Chondrocyte (in vitro differentiated cells): ENCODE measurements around the gene PAFAH2. TPM values are rescaled to one million over a fixed set of nuclear protein-coding genes. Genes with fewer than 3 reads are reported as not detected.
A peak's percentile ranks its signal among the peaks of the same experiment; 100 is the strongest.

Source experiments
- DNase-seq: peaks from one replicate; pipeline ENCODE4 v3.0.0; 2021; ENCODE audit warnings: mixed read lengths, low spot score
- H3K27ac Mint-ChIP-seq: one replicate; pipeline ENCODE4 v1.8.0; 2021; ENCODE audit warnings: mild to moderate bottlenecking, moderate library complexity, mixed read lengths; ENCODE audit not compliant: unreplicated experiment
- H3K27me3 Mint-ChIP-seq: 2 replicates; pipeline ENCODE4 v1.8.0; 2021; ENCODE audit warnings: low read depth, mixed read lengths
- H3K36me3 Mint-ChIP-seq: 2 replicates; pipeline ENCODE4 v1.8.0; 2021; ENCODE audit warnings: low read depth, mixed read lengths
- H3K4me1 Mint-ChIP-seq: 2 replicates; pipeline ENCODE4 v1.8.0; 2021; ENCODE audit warnings: low read depth, mild to moderate bottlenecking, mixed read lengths
- H3K4me3 Mint-ChIP-seq: one replicate; pipeline ENCODE4 v1.8.0; 2021; ENCODE audit warnings: mild to moderate bottlenecking, moderate library complexity, mixed read lengths; ENCODE audit not compliant: unreplicated experiment
- H3K9me3 Mint-ChIP-seq: 2 replicates; pipeline ENCODE4 v1.8.0; 2021; ENCODE audit warnings: low read depth, mixed read lengths
- total RNA-seq: library from RNA; stranded (reverse); gene quantifications from 3 replicates; pipeline ENCODE4 v1.2.1, GENCODE V29; 2021
- TF ChIP-seq, protein P1 (sequence below): fragments of 200-600 bp; sonication (generic); IDR thresholded peaks from 2 replicates; pipeline ENCODE4 v1.5.0; 2021; ENCODE audit warnings: antibody characterized with exemption, mild to moderate bottlenecking, moderate library complexity

PAFAH2 gene
- total RNA-seq, 1 donor from 2014 or later = 10.7 TPM

DNA sequence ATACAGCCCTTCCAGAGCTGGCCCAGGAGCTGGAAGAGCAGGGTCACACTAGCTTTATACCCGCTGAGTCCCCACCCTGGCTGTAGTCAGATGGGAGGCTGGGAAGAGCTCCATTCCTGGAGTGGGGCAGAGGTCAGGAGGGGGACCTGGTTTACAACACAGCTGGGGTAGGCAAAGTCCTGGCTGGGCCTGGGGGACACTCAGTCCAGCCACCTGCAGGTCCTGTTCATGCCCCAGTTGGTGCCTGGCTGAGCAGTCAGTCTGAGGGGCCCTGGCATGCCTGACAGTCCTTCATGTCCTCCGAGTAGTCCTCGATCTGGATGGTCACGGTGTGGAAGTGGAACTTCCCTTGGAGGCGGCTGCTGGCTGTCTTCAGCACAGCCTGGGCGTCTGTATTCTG lies 41.0 kb upstream of the PAFAH2 start:
- H3K27me3 Mint-ChIP-seq = peaks cover 5% of the 10 kb centered on the region
- no peaks in the 10 kb centered on the region for H3K36me3 Mint-ChIP-seq
- DNase-seq = no peak
- no peak overlapping the region for H3K27ac Mint-ChIP-seq
- no peaks in the 10 kb centered on the region for H3K9me3 Mint-ChIP-seq
- TF ChIP-seq, protein P1, sequence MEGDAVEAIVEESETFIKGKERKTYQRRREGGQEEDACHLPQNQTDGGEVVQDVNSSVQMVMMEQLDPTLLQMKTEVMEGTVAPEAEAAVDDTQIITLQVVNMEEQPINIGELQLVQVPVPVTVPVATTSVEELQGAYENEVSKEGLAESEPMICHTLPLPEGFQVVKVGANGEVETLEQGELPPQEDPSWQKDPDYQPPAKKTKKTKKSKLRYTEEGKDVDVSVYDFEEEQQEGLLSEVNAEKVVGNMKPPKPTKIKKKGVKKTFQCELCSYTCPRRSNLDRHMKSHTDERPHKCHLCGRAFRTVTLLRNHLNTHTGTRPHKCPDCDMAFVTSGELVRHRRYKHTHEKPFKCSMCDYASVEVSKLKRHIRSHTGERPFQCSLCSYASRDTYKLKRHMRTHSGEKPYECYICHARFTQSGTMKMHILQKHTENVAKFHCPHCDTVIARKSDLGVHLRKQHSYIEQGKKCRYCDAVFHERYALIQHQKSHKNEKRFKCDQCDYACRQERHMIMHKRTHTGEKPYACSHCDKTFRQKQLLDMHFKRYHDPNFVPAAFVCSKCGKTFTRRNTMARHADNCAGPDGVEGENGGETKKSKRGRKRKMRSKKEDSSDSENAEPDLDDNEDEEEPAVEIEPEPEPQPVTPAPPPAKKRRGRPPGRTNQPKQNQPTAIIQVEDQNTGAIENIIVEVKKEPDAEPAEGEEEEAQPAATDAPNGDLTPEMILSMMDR = no peak
- H3K4me3 Mint-ChIP-seq = no peak overlapping the region
- peaks cover 18% of the 10 kb centered on the region for H3K4me1 Mint-ChIP-seq

DNA sequence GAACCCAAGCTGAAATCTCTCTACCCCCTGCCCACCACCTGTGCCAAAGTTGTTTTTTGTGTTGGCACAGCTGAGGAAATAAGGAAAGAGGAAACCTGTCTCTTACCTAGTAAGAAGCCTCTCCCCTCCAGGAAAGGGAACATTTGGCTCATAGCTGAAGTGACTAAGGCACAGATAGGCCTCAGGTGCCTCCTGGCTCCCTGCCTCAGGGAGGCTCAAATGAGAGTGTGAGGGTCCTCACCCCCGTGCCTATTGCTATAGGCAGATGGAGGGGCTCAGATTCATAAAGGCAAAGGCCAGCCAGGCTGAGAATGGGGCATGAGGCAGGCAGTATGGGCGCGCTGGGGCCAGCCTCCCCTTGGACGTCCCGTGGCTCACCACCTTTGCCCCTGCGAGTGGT lies 40.6 kb upstream of the PAFAH2 start:
- TF ChIP-seq, protein P1 = no peak
- Mint-ChIP-seq H3K36me3 (no peaks in the 10 kb centered on the region), H3K4me3 (no peak overlapping the region), H3K4me1 (peaks cover 18% of the 10 kb centered on the region), H3K27me3 (peaks cover 4% of the 10 kb centered on the region), H3K9me3 (no peaks in the 10 kb centered on the region), H3K27ac (no peak overlapping the region)
- DNase-seq = no peak

DNA sequence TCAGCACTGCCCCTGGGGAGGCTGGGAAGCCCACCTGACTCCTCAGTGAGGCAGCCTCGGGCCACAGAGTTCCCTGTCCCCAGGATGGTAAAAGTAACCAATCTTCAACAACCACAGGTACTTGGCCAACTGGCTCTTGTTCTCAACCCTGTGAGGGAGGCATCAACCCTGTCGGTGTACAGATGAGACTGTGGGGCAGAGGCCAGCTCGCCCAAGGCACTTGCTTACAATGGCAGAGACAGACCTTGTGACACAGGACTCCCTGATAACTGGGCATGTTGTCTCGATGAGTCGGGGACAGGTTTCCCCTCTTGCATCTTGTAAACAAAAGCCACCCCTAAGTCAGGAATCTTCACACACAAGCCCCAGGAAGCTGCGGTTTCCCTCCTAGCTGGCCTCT lies 40.0 kb upstream of the PAFAH2 start:
- TF ChIP-seq, protein P1 = no peak
- Mint-ChIP-seq H3K4me1 (peaks cover 18% of the 10 kb centered on the region), H3K27me3 (peaks cover 4% of the 10 kb centered on the region), H3K36me3 (no peaks in the 10 kb centered on the region), H3K4me3 (no peak overlapping the region), H3K27ac (no peak overlapping the region), H3K9me3 (no peaks in the 10 kb centered on the region)
- DNase-seq = no peak

DNA sequence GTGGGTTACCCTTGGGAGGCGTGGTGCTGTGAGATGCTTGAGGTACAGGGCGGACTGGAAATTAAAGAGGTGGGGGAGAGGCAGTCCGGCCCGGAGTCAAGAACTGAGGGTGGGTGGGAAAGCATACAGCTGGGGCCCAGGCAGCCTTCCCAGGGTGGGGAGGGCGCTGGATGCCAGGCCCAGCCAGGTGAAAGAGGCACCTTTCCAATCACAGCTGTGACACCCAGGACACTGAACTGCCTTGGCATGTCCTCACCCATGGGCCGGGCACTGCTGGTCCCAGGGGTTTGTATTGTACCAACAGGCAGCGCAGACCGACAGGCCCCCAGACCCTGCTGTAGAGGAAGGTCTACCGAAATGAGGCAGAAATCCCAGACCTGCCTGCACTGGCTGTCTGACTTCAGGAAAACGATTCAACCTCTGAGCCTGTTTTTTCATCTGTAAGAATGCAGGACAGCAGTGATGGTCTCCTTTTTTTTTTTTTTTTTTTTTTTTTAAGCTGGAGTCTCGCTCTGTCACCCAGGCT lies 39.0 kb upstream of the PAFAH2 start:
- Mint-ChIP-seq H3K36me3 (no peaks in the 10 kb centered on the region), H3K27me3 (no peaks in the 10 kb centered on the region), H3K27ac (no peak overlapping the region), H3K4me3 (peak overlapping the region; percentile 96), H3K9me3 (no peaks in the 10 kb centered on the region), H3K4me1 (peaks cover 18% of the 10 kb centered on the region)
- no peak for DNase-seq
- TF ChIP-seq, protein P1 = no peak

DNA sequence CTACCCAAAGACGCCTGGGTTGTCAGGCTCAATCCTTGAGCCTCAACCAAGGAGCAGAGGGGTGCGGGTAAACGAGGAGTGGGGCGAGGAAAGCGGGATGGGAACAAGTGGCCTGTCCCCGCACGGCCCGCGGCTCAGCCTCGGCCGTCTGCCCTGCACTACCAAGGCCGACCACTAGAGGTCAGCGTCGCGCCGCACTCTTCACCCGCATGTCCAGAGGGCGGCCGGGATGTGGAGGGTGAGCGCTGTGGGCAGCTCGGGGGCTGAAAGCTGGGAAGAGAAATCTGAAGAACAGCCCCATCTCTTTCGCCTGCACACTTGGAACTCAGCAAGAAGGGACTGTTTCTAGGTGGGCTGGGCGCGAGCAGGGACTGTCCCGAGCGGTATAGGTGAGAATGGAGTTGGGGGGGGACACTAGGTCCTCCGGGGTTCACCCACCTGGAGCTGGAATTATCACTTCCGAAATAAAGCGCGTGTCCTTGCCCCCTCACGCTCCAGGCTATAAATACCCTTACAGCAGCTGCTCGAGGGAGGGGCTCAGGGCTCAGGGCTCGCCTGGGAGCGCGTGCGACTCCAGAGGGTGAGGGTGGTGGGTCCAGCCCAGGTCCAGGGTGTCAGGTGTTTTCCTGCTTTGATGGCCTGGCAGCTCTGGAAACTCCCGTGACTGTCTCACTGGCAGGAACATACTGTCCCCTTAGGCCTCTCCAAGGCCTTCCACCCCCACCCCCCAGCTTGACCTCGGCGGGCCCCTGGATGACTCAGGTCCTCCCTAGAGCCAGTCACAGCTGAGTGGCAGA lies 38.3 kb upstream of the PAFAH2 start:
- DNase-seq = no peak
- Mint-ChIP-seq H3K9me3 (no peaks in the 10 kb centered on the region), H3K36me3 (no peaks in the 10 kb centered on the region), H3K4me1 (peaks cover 18% of the 10 kb centered on the region), H3K27ac (peak overlapping the region; percentile 89), H3K4me3 (peak overlapping the region; percentile 96), H3K27me3 (no peaks in the 10 kb centered on the region)
- TF ChIP-seq, protein P1 = peak; percentile 98
